22Rv1 (cell line): ENCODE measurements around the gene OR8D4.

ENCODE experiments used
- H3K27ac ChIP-seq: fragments of 450-650 bp; 2 replicates; pipeline ENCODE4 v1.5.1; 2017
- CTCF ChIP-seq: fragments of 450-650 bp; IDR thresholded peaks from 2 replicates; pipeline ENCODE4 v1.5.1; 2017; ENCODE audit warnings: mild to moderate bottlenecking
- ZFX ChIP-seq: fragments of 450-650 bp; IDR thresholded peaks from 2 replicates; pipeline ENCODE4 v1.6.1; 2017; ENCODE audit warnings: antibody characterized with exemption, borderline replicate concordance

OR8D4 gene

GRCh38 chr11:123924027-123924426, 22.1 kb downstream of the OR8D4 start:
- H3K27ac ChIP-seq = no peak overlapping the region
- TF ChIP-seq ZFX = no peak
- TF ChIP-seq CTCF = no peak

- no peak for TF ChIP-seq CTCF
- no peak for TF ChIP-seq ZFX
Observed at GRCh38 chr11:123939317-123939716, 37.4 kb downstream of the OR8D4 start, which contains the start of gene OR4D5. TSS of gene OR4D5 (plus strand) at chr11:123939617. CDS start at chr11:123939617, 0 bp downstream.

GRCh38 chr11:123942413-123942812, 40.4 kb downstream of the OR8D4 start:
- no peak for TF ChIP-seq ZFX
- no peak for TF ChIP-seq CTCF
- H3K27ac ChIP-seq = no peak overlapping the region

More at GRCh38 chr11:123939317-123939716, 37.4 kb downstream of the OR8D4 start, which contains the start of gene OR4D5:
- no peak within 1 kb of the TSS for H3K27ac ChIP-seq

GRCh38 chr11:123943738-123944137, 41.8 kb downstream of the OR8D4 start, which contains the start of gene OR6T1:
TSS of gene OR6T1 (minus strand) at chr11:123943838. CDS start at chr11:123943838, 0 bp downstream.
- TF ChIP-seq ZFX (no peak), CTCF (no peak)
- no peak within 1 kb of the TSS for H3K27ac ChIP-seq

- H3K27ac ChIP-seq = no peak overlapping the region
- TF ChIP-seq ZFX (no peak), CTCF (no peak)
Observed at GRCh38 chr11:123945132-123945531, 43.2 kb downstream of the OR8D4 start.

- H3K27ac ChIP-seq = no peak overlapping the region
- no peak for TF ChIP-seq CTCF
- no peak for TF ChIP-seq ZFX
Observed at GRCh38 chr11:123956752-123957151, 54.8 kb downstream of the OR8D4 start.
